ENCODE results near the gene CAPN1.
A peak's percentile ranks its signal among the peaks of the same experiment; 100 is the strongest.

The CAPN1 gene

GRCh38 chr11:65181569-65182257, at the start of gene CAPN1:
TSS of gene CAPN1 (plus strand) at chr11:65181928. CDS start at chr11:65182702, 774 bp downstream.
- Histone ChIP-seq H3K27me3 (ENCODE audit: control insufficient read depth, insufficient read depth, low read length) (no peaks in the 10 kb centered on the region), H3K27ac (ENCODE audit: low read depth, low read length) (peak within 1 kb of the TSS; percentile 92), H3K4me3 (ENCODE audit: low read depth, low read length) (peak within 1 kb of the TSS; percentile 95), H3K36me3 (ENCODE audit: control insufficient read depth, insufficient read depth, low read length) (peaks cover 15% of the 10 kb centered on the region), H3K9ac (ENCODE audit: low read depth, low read length) (peak within 1 kb of the TSS; percentile 67), H3K4me1 (ENCODE audit: control insufficient read depth, insufficient read depth, low read length) (peaks cover 39% of the 10 kb centered on the region), H3K9me3 (ENCODE audit: control insufficient read depth, insufficient read depth, low read length) (no peaks in the 10 kb centered on the region)

- Histone ChIP-seq H3K36me3 (ENCODE audit: control insufficient read depth, insufficient read depth, low read length) (peaks cover 54% of the 10 kb centered on the region), H3K9ac (ENCODE audit: low read depth, low read length) (no peak overlapping the region), H3K9me3 (ENCODE audit: control insufficient read depth, insufficient read depth, low read length) (no peaks in the 10 kb centered on the region), H3K27ac (ENCODE audit: low read depth, low read length) (no peak overlapping the region), H3K4me1 (ENCODE audit: control insufficient read depth, insufficient read depth, low read length) (peaks cover 9% of the 10 kb centered on the region), H3K4me3 (ENCODE audit: low read depth, low read length) (no peak overlapping the region), H3K27me3 (ENCODE audit: control insufficient read depth, insufficient read depth, low read length) (no peaks in the 10 kb centered on the region)
These were observed 49.3 kb upstream of the CAPN1 start for GRCh38 chr11:65132238-65132987.

DNA sequence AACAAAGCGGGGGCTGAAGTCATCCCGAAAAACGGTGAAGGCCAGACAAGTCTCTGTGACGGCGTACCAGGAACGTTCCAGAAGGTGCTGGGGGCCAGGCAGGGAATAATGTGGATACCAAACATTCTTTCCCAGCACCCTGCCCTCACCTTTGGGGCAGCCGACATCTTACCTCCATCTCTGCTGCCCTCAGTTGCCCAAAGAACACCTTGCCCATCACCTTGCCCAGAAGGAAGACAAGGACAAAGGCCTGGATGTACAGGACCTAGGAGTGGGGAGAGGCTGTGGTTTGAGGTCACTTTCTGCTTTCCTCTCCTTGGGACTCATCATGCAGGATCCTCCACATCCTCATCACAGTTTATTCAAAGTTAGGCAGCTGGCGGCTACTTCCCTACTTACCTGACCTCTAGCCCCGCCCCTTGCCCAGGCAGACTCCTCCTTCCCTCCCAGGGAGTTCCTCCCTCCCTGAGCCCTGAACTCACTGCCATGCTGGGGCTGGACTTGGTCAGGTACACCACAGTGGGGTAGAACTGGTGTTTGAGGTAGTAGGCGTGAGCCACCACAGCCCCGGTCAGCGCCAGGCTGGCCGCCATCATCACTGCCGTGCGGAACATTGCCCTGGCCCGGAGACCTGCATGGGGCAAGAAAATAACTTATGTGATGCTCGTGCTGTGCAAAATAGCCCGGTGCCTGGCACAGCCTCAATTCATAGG, 48.6 kb upstream of the CAPN1 start:
- H3K27me3 ChIP-seq (ENCODE audit: control insufficient read depth, insufficient read depth, low read length) = no peaks in the 10 kb centered on the region
- peaks cover 9% of the 10 kb centered on the region for H3K4me1 ChIP-seq (ENCODE audit: control insufficient read depth, insufficient read depth, low read length)
- peak overlapping the region; percentile 98 for H3K27ac ChIP-seq (ENCODE audit: low read depth, low read length)
- H3K36me3 ChIP-seq (ENCODE audit: control insufficient read depth, insufficient read depth, low read length) = peaks cover 46% of the 10 kb centered on the region
- no peaks in the 10 kb centered on the region for H3K9me3 ChIP-seq (ENCODE audit: control insufficient read depth, insufficient read depth, low read length)
- H3K4me3 ChIP-seq (ENCODE audit: low read depth, low read length) = peak overlapping the region; percentile 83
- H3K9ac ChIP-seq (ENCODE audit: low read depth, low read length) = no peak overlapping the region

GRCh38 chr11:65133724-65134123, 48.0 kb upstream of the CAPN1 start:
- Histone ChIP-seq H3K9me3 (ENCODE audit: control insufficient read depth, insufficient read depth, low read length) (no peaks in the 10 kb centered on the region), H3K36me3 (ENCODE audit: control insufficient read depth, insufficient read depth, low read length) (peaks cover 42% of the 10 kb centered on the region), H3K9ac (ENCODE audit: low read depth, low read length) (peak overlapping the region; percentile 98), H3K4me1 (ENCODE audit: control insufficient read depth, insufficient read depth, low read length) (peaks cover 9% of the 10 kb centered on the region), H3K4me3 (ENCODE audit: low read depth, low read length) (peak overlapping the region; percentile 83), H3K27me3 (ENCODE audit: control insufficient read depth, insufficient read depth, low read length) (no peaks in the 10 kb centered on the region), H3K27ac (ENCODE audit: low read depth, low read length) (peak overlapping the region; percentile 98)

DNA sequence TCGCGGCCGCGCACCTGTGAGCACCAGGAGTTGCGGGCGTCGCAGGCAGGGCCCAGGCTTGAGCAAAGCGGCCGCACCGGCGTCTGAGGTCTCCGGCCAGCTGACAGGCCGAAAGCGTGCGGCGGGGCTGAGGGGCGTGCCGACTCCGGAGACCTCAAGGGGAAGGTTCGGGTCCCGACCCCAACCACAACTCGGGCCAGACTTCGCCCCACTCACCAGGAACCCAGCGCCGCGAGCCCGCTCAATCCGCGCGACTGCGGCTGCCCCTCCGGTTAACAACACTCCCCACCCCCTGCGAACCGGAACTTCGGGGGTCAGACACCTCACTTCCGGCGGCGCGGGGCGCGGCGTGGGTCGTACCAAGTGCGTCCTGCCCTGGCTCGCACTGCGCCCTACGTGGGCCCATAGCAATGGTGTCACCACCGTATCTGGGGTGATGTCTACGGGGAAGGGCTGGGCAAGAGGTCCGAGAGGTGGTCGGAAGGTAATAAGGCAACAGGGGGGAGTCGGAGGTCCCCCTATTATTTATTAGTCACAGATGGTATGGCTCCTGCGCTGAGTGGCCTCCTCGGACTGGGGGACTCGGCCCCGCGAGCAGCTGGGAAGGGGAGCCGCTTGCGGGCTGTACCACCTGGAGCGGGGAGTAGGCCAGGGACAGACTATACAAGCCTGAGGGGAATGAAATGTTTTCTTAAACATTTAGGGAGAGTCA, 47.3 kb upstream of the CAPN1 start, which contains the start of gene SYVN1:
Gene SYVN1, minus strand, starts transcription at position 280 of the 712 bp plus-strand sequence. CDS start 918 bp downstream, outside the sequence.
- Histone ChIP-seq H3K27me3 (ENCODE audit: control insufficient read depth, insufficient read depth, low read length) (no peaks in the 10 kb centered on the region), H3K9me3 (ENCODE audit: control insufficient read depth, insufficient read depth, low read length) (no peaks in the 10 kb centered on the region), H3K9ac (ENCODE audit: low read depth, low read length) (peak within 1 kb of the TSS; percentile 98), H3K27ac (ENCODE audit: low read depth, low read length) (peak within 1 kb of the TSS; percentile 98), H3K36me3 (ENCODE audit: control insufficient read depth, insufficient read depth, low read length) (peaks cover 35% of the 10 kb centered on the region), H3K4me1 (ENCODE audit: control insufficient read depth, insufficient read depth, low read length) (peaks cover 9% of the 10 kb centered on the region), H3K4me3 (ENCODE audit: low read depth, low read length) (peak within 1 kb of the TSS; percentile 83)

DNA sequence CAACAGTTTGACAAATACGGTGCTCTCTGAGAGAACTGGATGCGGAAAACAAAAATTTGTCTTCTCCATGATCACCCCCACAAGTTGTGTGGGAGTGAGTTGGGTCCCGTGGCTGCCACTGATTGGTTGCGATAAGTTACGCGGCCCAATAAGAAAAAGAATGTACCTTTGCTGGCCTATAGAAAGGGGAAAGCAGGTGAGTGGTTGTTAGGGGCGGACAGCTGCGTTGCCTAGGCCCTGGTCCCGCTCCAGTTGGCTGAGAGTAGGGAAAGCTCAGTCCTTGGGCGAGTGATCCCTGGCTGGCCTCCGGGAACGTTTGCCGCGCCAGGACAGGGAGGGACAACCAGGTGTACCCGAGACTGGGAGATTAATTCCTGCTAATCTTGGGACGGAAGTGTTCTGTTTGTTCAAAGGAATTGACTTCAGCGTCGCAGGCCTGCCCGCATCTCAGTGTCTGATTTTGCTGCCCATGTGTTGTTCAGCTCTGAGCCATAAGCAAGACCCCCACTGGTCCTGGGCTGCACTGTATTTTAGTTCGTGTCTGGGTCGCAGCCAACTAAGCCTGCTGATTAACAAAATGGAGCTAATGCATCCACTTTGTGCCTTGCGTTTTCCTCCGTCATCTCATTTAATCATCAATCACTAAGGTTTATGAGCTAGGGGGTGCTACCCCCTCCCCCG, 46.6 kb upstream of the CAPN1 start:
- peaks cover 28% of the 10 kb centered on the region for H3K36me3 ChIP-seq (ENCODE audit: control insufficient read depth, insufficient read depth, low read length)
- no peaks in the 10 kb centered on the region for H3K27me3 ChIP-seq (ENCODE audit: control insufficient read depth, insufficient read depth, low read length)
- peaks cover 9% of the 10 kb centered on the region for H3K4me1 ChIP-seq (ENCODE audit: control insufficient read depth, insufficient read depth, low read length)
- no peaks in the 10 kb centered on the region for H3K9me3 ChIP-seq (ENCODE audit: control insufficient read depth, insufficient read depth, low read length)
- H3K27ac ChIP-seq (ENCODE audit: low read depth, low read length) = peak overlapping the region; percentile 98
- H3K4me3 ChIP-seq (ENCODE audit: low read depth, low read length) = peak overlapping the region; percentile 83
- H3K9ac ChIP-seq (ENCODE audit: low read depth, low read length) = peak overlapping the region; percentile 98

- H3K27me3 ChIP-seq (ENCODE audit: control insufficient read depth, insufficient read depth, low read length) = no peaks in the 10 kb centered on the region
- H3K4me1 ChIP-seq (ENCODE audit: control insufficient read depth, insufficient read depth, low read length) = peaks cover 9% of the 10 kb centered on the region
- no peaks in the 10 kb centered on the region for H3K9me3 ChIP-seq (ENCODE audit: control insufficient read depth, insufficient read depth, low read length)
- H3K27ac ChIP-seq (ENCODE audit: low read depth, low read length) = peak overlapping the region; percentile 98
- H3K4me3 ChIP-seq (ENCODE audit: low read depth, low read length) = peak overlapping the region; percentile 83
- peaks cover 24% of the 10 kb centered on the region for H3K36me3 ChIP-seq (ENCODE audit: control insufficient read depth, insufficient read depth, low read length)
- peak overlapping the region; percentile 98; the same call in 1 of the 2 replicates for H3K9ac ChIP-seq (ENCODE audit: low read depth, low read length)
These were observed 46.0 kb upstream of the CAPN1 start for GRCh38 chr11:65135633-65136145.

GRCh38 chr11:65136515-65137096, 45.1 kb upstream of the CAPN1 start:
- peaks cover 14% of the 10 kb centered on the region for H3K36me3 ChIP-seq (ENCODE audit: control insufficient read depth, insufficient read depth, low read length)
- no peaks in the 10 kb centered on the region for H3K27me3 ChIP-seq (ENCODE audit: control insufficient read depth, insufficient read depth, low read length)
- H3K9me3 ChIP-seq (ENCODE audit: control insufficient read depth, insufficient read depth, low read length) = no peaks in the 10 kb centered on the region
- no peak overlapping the region for H3K4me3 ChIP-seq (ENCODE audit: low read depth, low read length)
- no peak overlapping the region for H3K9ac ChIP-seq (ENCODE audit: low read depth, low read length)
- no peak overlapping the region for H3K27ac ChIP-seq (ENCODE audit: low read depth, low read length)
- peaks cover 9% of the 10 kb centered on the region for H3K4me1 ChIP-seq (ENCODE audit: control insufficient read depth, insufficient read depth, low read length)

DNA sequence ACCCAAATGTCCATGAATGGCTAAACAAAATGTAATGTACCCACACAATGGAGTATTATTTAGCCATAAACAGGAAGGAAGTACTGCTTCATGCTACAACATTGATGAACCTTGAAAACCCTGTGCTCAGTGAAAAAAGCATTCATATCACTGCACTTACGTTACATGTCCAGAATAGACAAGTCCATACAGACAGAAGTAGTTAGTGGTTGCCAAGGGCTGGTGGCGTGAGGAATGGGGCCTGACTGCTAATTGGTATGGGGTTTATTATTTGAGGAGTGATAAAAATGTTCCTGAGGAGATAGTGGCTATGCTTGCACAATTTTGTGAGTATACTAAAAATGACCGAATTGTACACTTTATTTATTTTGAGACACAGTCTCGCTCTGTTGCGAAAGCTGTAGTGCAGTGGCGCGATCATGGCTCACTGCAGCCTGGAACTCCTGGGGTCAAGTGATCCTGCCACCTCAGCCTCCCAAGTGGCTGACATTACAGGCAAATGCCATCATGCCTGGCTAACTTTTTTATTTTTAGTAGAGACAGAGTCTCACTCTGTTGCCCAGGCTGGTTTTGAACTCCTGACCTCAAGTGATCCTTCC, 39.7 kb upstream of the CAPN1 start:
- Histone ChIP-seq H3K4me3 (ENCODE audit: low read depth, low read length) (no peak overlapping the region), H3K36me3 (ENCODE audit: control insufficient read depth, insufficient read depth, low read length) (no peaks in the 10 kb centered on the region), H3K27ac (ENCODE audit: low read depth, low read length) (no peak overlapping the region), H3K4me1 (ENCODE audit: control insufficient read depth, insufficient read depth, low read length) (no peaks in the 10 kb centered on the region), H3K9me3 (ENCODE audit: control insufficient read depth, insufficient read depth, low read length) (no peaks in the 10 kb centered on the region), H3K9ac (ENCODE audit: low read depth, low read length) (no peak overlapping the region), H3K27me3 (ENCODE audit: control insufficient read depth, insufficient read depth, low read length) (no peaks in the 10 kb centered on the region)
